Mesothelial cell of epicardium (in vitro differentiated cells): ENCODE data around the gene COL16A1. TPM values are rescaled to one million over a fixed set of nuclear protein-coding genes. Genes with fewer than 3 reads are reported as not detected.

Source experiments
- DNase-seq, 2 experiments: peaks; one replicate each; pipeline ENCODE4 v3.0.0; 2021; ENCODE audit warnings: low spot score in 2 of 2; ENCODE audit not compliant: unreplicated experiment in 2 of 2
- H3K27ac Mint-ChIP-seq: 2 replicates; pipeline ENCODE4 v1.8.0; 2021; ENCODE audit warnings: mixed read lengths
- H3K27me3 Mint-ChIP-seq: 2 replicates; pipeline ENCODE4 v1.8.0; 2021; ENCODE audit warnings: low read depth, mixed read lengths
- H3K36me3 Mint-ChIP-seq: 2 replicates; pipeline ENCODE4 v1.8.0; 2021; ENCODE audit warnings: mixed read lengths
- H3K4me1 Mint-ChIP-seq: 2 replicates; pipeline ENCODE4 v1.8.0; 2021; ENCODE audit warnings: mixed read lengths
- H3K4me3 Mint-ChIP-seq: 2 replicates; pipeline ENCODE4 v1.8.0; 2021; ENCODE audit warnings: mild to moderate bottlenecking, moderate library complexity, mixed read lengths
- H3K9me3 Mint-ChIP-seq: 2 replicates; pipeline ENCODE4 v1.8.0; 2021; ENCODE audit warnings: mixed read lengths
- total RNA-seq: library from RNA; stranded (reverse); gene quantifications from 3 replicates; pipeline ENCODE4 v1.2.1, GENCODE V29; 2021
- TF ChIP-seq, protein P1 (sequence below): fragments of 200-600 bp; sonication (generic); IDR thresholded peaks from one replicate; pipeline ENCODE4 v1.5.0; 2021; ENCODE audit warnings: antibody characterized with exemption; ENCODE audit not compliant: unreplicated experiment

Gene COL16A1
- total RNA-seq, 1 donor from 2014 or later, result 389 TPM

DNA sequence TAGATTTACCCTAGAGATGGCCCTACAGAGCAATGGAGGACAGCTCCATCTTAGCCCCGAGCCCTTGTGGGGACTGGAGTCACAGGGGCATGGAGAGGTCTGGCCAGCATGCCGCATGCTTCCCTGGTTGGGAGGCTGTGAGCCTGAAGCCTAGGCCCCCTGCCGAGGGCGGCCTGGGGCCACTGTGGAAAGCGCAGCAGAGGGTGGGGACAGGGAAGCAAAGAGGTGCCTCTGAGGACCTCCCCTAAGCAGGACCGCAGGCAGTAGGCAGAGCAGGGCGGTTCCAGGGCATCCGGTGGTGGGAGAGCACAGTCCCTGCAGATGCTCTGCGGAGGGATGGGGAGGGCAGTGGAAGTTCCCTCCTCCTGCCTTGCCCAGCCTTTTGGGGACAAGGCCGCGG lies 32.7 kb downstream of the COL16A1 start:
- Mint-ChIP-seq H3K27ac (peak overlapping the region; percentile 66), H3K36me3 (peaks cover 17% of the 10 kb centered on the region)
- no peak for DNase-seq

DNA sequence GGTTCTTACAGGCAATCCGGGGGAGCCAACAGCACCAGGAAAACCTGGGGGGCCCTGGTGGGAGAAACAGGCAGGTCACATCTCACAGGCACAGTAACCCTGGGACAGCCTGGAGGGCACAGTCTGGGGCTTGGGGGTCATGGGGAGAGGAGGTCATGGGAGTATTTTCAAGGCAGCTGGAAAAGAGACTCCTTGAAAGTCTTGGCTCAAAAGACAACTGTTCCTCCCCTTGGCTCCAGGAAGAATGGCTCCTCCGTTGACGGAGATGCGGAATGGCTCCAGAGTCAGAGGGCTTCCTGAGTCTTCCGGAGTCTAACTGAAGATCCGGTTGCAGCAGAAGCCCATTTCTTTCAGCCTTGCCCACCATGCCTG lies 33.2 kb downstream of the COL16A1 start:
- Mint-ChIP-seq H3K4me1 (peaks cover 39% of the 10 kb centered on the region), H3K4me3 (peak overlapping the region; percentile 49), H3K27me3 (no peaks in the 10 kb centered on the region), H3K36me3 (peaks cover 19% of the 10 kb centered on the region), H3K27ac (peak overlapping the region; percentile 84), H3K9me3 (no peaks in the 10 kb centered on the region)
- TF ChIP-seq, protein P1, sequence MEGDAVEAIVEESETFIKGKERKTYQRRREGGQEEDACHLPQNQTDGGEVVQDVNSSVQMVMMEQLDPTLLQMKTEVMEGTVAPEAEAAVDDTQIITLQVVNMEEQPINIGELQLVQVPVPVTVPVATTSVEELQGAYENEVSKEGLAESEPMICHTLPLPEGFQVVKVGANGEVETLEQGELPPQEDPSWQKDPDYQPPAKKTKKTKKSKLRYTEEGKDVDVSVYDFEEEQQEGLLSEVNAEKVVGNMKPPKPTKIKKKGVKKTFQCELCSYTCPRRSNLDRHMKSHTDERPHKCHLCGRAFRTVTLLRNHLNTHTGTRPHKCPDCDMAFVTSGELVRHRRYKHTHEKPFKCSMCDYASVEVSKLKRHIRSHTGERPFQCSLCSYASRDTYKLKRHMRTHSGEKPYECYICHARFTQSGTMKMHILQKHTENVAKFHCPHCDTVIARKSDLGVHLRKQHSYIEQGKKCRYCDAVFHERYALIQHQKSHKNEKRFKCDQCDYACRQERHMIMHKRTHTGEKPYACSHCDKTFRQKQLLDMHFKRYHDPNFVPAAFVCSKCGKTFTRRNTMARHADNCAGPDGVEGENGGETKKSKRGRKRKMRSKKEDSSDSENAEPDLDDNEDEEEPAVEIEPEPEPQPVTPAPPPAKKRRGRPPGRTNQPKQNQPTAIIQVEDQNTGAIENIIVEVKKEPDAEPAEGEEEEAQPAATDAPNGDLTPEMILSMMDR, result no peak
- no peak for DNase-seq

More for the DNA sequence above, 32.7 kb downstream of the COL16A1 start:
- peaks cover 36% of the 10 kb centered on the region for H3K4me1 Mint-ChIP-seq
- no peaks in the 10 kb centered on the region for H3K9me3 Mint-ChIP-seq
- H3K27me3 Mint-ChIP-seq, result no peaks in the 10 kb centered on the region
- no peak overlapping the region for H3K4me3 Mint-ChIP-seq
- TF ChIP-seq, protein P1, result no peak

DNA sequence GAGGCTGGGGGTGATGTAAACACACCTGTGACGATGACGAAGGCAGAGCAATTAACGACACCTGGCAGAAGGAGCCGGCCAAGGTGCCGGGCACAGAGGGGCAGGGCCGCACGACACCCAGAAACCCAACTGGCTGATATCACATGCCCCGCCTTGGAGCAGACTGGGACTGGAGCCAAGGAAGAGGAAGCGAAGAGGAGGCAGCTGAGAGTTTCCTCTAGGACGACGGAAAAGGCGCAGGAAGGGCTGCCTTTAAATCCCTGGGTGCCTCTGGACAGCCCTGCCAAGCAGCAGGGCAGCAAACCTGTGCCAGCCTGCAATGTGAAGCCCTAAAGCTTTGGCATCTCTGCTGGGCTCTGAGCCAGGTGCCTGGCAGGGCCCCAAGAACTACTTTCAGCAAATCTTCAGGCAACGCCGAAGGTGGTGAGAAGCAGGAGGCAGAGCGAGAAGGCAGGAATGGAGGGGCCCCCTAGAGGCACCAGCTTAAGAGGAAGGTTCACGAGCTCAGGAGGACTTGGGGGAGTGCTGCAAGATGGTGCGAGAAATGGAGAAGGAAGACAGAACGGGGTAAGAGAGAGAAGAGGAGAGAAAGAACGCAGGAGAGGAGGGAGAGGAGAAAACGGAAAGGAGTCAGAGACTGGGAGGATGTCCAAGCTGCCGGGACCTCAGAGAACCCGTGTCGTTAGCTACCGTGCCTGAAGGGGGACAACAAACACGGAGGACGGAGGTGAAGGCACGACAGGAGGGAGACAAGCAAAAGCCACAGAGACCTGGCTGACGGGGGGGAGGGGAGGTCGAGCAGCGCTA lies 33.8 kb downstream of the COL16A1 start:
- peak overlapping the region; percentile 49 for H3K4me3 Mint-ChIP-seq
- peak in 1 of 2 experiments; percentile 57 for DNase-seq
- H3K9me3 Mint-ChIP-seq, result no peaks in the 10 kb centered on the region
- peak overlapping the region; percentile 84 for H3K27ac Mint-ChIP-seq
- peaks cover 19% of the 10 kb centered on the region for H3K36me3 Mint-ChIP-seq
- no peaks in the 10 kb centered on the region for H3K27me3 Mint-ChIP-seq
- H3K4me1 Mint-ChIP-seq, result peaks cover 39% of the 10 kb centered on the region
- TF ChIP-seq, protein P1, result no peak

DNA sequence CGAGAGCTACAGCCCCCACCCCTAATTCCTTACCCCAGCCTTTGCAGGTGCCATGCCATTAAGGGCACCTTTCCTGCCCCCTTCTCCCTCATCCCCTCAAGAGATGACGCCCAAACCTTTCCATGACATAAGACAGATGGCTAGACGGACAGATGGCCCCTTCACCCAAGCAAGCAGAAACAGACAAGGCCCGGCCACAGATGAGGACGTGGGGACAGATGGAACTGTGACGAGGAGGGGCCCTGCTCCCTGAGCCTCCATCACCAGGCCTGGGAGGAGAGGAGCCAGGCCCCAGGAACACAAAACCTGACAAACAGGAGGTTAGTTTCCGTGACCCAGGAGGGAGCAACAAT lies 34.4 kb downstream of the COL16A1 start:
- TF ChIP-seq, protein P1, result no peak
- DNase-seq, result no peak
- Mint-ChIP-seq H3K36me3 (peaks cover 17% of the 10 kb centered on the region), H3K4me3 (no peak overlapping the region), H3K9me3 (no peaks in the 10 kb centered on the region), H3K27ac (peak overlapping the region; percentile 84), H3K4me1 (peaks cover 39% of the 10 kb centered on the region), H3K27me3 (no peaks in the 10 kb centered on the region)

DNA sequence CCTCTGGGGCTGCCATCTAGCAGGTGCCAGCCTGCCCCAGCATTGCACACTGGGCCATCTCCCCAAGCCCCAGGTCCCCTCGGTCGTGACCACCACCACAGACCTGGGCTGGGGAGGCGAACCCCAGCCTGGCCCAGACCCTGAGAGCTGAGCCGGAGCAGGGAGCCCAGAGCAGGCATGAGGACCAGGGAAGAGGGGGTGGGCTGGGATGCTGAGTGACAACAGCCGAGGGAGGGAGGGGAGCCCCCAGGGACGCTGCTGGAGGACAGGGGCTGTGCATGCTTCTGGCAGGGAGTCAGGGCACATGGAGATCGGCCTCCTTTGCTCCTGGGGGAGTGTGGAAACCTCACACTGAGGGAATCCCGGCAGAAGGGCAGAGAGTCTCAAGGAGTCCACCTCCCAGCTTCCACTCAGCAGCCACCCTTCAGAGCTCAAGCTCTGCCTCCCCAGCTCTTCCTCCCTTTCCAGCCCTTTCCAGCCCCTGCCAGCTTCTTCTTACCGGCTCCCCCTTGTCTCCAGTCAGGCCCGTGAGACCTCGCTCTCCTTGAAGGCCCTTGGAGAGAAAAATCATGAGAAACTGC lies 35.4 kb downstream of the COL16A1 start:
- Mint-ChIP-seq H3K27ac (peak overlapping the region; percentile 47), H3K9me3 (no peaks in the 10 kb centered on the region), H3K27me3 (no peaks in the 10 kb centered on the region), H3K4me1 (peaks cover 39% of the 10 kb centered on the region), H3K36me3 (peaks cover 17% of the 10 kb centered on the region), H3K4me3 (no peak overlapping the region)
- TF ChIP-seq, protein P1, result no peak
- DNase-seq, result no peak
